GM21367 (cell line): ENCODE data around the gene CRY1.
A peak's percentile ranks its signal among the peaks of the same experiment; 100 is the strongest.
"Not testable (repeated sequence)": the region's sequence is repeated elsewhere in the genome, so short reads cannot be mapped to it uniquely, and the experiment has no call there.

Experiments used
- ATAC-seq: cut with Tn5 transposase; IDR thresholded peaks from one replicate; pipeline ENCODE4 v1.9.1; 2021; ENCODE audit not compliant: unreplicated experiment

Gene CRY1

DNA sequence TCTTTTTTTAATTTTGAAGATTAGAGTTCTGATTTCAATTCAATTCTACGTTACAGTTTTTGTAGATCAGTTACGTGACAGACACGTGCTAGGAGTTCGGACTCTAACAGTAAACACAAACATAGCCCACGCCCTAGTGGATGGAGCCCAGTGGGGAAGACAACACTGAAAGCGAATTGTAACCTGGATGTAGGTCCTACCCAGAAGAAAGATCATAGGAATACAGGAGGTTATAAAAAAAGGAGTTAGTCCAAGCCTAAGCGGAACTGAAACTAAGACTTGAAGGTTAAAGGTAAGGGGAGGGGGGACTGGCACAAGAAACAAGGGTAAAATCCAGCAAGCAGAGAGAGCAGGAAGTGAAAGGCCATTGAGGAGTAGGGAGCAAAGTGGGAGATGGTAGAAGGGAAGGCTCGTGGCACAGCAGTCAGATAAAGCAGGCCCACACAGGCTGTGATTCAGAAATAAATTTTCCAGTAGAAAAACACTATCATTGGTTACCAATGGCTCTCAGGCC lies 15.7 kb upstream of the CRY1 start:
- ATAC-seq: no peak

DNA sequence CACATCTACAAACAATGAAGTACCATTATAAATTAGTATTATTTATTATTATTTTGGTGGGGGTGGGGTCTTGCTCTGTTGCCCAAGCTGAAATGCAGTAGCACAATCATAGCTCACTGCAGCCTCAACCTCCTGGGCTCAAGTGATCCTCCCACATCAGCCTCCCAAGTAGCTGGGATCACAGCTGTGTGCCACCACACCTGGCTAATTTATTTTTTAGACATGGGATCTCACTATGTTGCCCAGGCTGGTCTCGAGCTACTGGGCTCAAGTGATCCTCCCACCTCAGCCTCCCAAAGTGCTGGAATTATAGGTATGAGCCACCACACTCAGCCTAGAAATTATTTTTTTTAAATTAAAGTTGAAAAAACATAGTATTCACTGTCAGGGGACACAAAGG lies 15.0 kb upstream of the CRY1 start:
- not testable (repeated sequence) for ATAC-seq

DNA sequence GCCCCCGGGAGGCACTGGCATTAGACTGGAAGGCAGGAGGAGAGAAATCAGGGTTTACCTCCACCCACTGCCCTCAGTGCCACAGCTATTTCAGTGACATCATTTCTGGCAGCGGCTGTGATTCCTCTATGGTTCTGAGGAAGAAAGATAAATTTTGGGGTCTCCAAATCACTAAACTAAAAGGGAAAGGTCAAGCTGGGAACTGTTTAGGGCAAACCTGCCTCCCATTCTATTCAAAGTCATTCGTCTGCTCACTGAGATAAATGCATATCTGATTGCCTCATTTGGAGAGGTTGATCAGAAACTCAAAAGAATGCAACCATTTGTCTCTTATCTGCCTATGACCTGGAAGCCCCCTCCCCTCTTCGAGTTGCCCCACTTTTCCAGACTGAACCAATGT lies 14.0 kb upstream of the CRY1 start:
- ATAC-seq: no peak

DNA sequence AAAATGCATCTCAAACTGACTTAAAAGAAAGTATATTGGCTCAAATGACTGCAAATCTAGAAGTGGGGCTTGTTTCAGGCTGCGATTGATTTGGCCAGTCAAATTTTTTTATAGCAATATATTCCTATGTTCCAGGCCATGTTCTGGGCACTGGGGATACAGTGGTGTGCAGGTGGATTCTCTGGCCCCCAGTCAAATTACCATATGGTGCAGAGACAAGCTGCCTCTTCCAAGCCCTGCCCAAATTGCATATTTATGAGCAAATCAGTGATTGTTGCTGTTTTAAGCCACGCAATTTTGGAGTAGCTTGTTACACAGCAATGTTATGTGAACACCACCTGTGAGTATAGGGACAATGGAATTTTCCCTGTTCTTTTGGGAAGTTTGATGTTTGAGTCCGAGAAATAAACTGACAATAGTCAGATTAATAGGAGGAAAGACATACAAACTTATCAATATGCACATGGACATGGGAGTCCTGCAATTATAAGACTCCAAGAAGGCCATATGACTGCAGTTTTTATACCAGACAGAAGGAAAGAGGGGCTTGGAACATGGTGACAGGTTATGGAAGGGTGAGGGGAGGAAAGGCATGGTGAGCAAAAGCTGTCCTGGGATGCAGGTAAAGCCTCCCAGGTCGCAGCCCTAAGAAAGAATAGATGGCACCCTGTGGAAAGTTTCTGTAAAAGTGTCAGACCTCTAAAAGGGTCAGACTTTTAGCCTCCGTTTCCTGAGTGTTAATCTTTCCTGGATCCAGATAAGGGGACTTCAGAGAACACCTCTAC lies 13.1 kb upstream of the CRY1 start:
- no peak for ATAC-seq

DNA sequence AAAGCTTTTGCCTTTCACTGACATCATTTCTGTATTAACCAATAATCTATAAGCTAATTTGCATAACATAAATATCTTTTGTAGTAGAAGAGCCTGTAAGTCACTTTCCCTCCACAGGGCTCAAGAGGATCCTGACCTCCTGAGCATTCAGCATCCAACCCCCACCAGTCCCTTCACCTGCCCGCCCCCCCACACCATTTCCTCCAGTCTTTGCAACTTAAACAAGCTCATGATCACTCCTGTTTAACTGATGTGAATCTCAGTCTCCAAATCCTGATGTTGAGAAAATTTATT lies 12.0 kb upstream of the CRY1 start:
- ATAC-seq: no peak

DNA sequence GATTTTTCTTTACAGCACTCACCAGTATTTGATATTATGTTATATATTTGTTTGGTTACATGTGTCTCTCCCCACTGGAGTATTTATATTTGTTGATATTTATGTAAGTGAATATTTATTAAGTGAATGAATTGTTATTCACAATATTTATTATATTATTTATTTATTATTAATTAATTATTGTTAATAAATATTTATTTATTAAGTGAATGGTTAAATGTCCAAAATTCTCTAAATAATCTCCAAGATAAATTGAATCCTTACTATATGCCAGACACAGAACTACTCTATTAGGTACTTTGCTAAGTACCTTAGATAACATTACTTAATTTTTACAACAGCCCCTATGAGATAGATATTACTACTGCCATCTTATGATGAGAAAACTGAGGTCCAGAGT lies 10.2 kb upstream of the CRY1 start:
- ATAC-seq: no peak

DNA sequence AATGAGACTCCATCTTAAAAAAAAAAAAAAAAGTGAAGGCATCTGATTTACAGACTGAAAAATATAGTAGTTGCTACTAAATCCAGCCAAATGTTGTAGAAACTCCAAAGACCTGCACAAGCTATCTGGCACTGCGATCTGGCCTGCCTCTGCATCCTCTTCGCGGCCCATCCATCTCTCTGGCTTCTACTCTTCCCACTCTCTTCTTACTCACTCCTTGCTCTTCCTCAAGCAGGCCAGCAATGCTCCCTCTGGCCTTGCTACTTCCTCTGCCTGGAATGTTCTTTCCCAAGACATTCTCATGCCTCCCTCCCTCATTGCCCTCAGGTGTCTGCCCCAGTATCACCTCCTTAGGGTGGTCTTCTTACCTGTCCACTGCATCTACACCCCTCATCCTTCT lies 9.7 kb upstream of the CRY1 start:
- no peak for ATAC-seq

DNA sequence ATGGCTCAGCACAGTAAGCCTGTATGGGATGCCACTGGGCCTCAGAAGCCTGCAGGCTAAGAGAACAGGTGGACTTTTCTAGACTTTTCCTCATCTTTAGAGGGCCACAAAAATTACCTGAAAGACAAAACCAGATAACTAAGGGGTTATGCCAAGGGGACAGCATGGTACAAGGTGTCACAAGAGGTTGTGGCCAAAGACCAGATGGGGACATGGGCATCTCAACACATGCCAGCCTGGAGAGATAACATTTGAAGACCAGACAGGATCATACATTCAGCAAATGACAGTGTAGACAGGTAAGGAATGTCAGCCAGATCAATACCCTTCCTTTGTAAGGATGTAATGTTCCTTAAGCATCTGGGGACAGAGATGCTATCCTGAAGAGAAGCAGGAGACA lies 8.9 kb upstream of the CRY1 start:
- no peak for ATAC-seq

DNA sequence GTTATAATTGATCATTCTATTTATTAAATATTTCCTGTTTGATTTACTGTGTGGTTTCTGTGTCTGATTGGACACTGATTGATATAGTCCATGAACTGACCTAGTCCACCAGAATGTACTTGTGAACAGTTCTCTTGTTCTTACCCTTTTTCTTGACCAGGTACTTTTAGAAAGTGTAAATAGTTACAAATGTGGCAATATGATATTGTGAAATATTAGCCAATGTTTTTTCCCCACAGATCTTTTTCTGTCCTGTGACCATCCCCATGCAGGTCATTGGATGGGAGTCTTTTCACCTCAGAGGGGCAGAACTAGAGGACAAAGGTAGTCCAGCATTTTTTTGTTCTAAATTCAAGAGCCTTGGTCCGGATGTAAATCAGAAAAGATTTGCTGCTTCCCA lies 8.3 kb upstream of the CRY1 start:
- ATAC-seq: no peak

DNA sequence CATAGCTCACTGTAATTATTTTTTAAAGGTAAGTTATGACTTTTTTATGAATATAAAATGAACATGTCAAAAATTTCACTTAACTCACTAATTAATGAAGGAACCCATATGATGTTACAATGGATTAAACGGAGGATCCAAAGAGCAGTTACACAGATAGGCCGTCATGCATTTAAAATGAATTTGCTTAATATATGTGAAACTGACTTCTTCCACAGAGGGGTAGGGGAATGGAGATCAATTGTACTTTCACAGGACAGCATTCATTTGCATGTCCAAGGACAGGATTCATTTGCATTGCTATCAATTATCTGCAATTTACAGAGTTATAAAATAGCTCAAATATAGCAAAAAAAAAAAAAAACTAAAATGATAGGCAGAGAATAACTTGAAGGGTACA lies 6.6 kb upstream of the CRY1 start:
- no peak for ATAC-seq

DNA sequence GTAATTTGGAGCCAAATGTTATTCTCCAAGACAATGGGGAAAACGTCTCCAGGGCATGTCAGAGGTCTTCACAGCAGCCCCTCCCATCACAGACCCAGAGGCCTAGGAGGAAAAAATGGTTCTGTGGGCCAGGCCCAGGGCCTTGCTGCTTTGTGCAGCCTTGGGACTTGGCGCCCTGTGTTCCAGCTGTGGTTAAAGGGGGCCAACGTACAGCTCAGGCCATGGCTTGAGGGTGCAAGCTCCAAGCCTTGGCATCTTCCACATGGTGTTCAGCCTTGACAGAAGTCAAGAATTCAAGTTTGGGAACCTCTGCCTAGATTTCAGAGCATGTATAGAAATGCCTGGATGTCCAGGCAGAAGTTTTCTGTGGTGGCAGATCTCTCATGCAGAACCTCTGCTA lies 3.2 kb upstream of the CRY1 start:
- no peak for ATAC-seq

DNA sequence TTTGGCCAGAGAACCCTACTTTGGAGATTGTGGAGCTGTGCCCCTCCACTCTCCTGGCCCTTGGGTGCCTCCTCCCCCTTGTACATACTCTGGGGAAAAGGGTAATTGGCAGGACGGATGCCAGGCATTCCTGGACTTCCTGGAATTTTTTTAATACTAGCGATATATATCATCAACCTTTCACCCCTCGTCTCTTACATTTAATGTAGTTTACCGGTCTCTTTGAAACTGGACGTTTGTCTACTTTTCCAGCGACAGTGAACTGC lies 767 bp upstream of the CRY1 start:
- ATAC-seq: no peak

DNA sequence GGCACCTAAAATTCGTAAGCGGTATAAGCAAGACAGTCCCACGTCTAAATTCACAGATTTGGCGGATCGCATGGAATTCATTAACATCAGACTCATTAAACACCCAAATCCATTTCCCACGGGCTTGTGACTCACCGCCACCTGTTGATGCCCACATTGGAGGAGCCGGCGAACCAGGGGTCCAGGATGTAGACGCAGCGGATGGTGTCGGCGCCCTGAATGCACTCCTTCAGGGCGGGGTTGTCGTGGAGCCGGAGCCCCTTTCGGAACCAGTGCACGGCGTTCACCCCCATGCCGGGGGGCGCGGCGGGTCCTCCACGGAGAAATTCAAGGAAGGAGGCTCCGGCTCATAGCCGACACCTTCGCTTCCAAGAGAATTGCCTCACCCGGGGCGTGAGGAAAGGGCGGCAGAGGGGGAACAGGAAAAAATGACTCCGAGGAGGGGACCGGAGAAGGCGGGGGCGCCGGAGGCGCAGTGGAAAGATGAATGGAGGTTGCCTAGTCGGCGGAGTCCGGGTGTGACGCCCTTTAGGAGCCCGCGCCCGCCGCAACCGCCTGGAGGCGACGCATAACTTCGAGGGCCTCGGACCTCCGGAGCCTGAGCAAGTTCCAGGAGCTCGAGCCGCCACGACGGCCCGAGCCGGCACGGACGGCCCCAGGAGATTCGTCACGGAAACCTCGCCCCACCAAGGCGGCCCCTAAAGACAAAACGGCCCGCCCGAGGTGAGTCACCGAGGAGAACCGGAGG lies 506 bp downstream of the CRY1 start:
- peak; percentile 32 for ATAC-seq

DNA sequence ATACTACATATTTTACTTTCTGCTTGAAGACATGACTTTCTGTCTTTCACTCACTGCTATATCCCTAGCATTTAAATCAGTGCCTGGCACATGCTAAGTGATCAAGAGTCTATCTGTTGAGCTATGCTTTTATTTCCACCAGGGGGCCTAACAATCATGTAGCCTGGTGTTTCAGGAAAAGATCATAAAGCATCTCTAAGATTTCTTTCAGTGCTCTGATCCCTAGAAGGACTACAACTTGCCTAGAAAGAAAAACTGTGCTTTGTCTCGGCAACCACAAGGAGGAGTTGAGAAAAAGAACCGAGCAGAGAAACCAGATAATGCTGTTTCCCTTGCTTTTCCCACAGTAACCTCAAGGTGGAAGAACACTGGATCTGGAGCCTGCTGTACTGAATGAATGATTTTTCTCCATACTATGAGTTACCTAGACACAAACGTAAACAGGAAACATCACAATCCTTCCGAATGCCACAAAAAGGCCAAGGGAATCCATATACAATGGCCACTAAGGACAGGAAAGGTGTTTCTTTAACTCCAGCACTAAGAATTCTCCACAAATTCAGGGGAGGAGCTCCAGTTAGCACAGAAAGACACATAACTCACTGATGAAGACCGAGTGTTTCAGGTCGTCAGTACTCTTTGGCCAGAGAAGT lies 1.2 kb downstream of the CRY1 start:
- no peak for ATAC-seq

DNA sequence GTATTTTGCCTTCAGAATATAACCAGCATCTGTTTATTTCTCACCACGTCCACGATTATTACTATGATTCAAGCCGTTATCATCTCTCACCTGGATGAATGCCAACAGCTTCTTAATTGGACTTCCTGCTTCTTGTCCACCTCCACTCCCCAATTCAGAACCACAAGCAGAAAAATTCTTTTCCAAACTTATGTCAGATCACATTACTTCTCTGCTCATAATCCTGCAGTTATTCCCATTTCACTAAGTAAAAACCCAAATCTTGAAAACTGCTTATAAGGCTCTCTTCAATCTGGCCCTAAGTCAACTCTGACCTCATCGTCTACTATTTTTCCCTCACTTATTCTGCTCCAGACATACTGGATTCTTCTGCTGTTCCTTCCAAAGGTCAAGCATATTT lies 2.0 kb downstream of the CRY1 start:
- no peak for ATAC-seq

DNA sequence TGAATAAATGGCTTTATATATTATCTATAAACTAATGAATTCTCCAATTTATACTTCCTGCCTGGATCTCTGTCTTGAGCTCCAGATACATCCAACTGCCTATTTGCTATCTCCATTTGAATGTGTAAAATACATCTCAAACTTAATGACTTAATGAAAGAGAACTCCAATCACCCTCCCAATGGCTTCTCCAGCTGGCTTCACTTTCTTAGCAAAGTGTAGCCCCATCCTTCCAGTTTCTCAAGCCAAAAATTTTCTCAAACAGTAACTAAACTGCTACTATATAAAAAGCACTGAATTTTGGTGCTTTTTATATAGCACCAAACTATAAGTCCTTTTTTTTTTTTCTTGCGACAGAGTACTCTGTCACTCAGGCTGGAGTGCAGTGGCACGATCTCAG lies 2.6 kb downstream of the CRY1 start:
- ATAC-seq: no peak

DNA sequence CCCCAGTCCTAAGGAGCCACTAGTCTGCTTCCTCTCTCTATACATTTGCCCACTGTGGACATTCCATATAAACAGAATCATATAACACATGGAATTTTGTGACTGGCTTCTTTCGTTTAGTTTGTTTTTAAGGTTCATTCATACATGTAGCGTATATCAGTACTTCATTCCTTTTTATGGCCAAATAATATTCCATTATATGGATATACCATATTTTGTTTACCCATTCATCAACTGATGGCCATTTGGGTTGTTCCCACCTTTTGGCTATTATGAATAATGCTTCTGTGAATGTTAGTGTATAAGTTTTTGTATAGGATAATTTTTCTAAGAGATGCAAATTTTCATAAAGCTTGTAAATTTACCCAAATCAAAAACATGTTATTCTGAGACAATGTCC lies 4.4 kb downstream of the CRY1 start:
- no peak for ATAC-seq

DNA sequence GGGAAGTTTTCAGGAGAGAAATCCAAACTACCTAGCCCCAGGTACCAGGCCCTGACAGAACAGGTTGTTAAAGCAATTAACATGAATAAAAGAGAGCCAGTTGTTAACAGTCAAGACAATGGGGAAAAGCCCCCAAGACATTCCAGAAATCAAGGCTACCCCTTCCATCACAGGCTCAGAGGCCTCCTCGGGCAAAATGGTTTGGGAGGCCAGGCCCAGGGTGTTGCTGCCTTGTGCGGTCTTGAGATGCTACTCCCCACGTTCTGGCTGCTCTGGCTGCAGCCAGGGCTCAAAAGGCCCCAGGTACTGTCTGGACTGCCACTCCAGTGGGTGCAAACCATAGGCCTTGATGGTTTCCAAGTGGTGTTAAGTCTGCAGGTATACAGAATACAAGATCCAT lies 7.0 kb downstream of the CRY1 start:
- ATAC-seq: no peak

DNA sequence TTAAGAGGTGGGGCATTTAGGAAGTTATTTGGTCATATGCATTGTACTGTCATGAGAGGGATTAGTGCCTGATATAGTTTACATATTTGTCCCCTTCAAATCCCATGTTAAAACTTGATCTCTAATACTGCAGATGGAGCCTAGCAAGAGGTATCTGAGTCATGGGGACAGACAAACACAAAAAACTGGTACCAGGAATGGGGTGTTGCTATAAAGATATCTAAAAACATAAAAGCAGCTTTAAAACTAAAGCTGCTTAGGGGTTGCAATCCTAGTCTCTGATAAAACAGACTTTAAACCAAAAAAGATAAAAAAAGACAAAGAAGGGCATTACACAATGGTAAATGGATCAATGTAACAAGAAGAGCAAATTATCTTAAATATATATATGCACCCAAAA lies 11.6 kb downstream of the CRY1 start:
- no peak for ATAC-seq

DNA sequence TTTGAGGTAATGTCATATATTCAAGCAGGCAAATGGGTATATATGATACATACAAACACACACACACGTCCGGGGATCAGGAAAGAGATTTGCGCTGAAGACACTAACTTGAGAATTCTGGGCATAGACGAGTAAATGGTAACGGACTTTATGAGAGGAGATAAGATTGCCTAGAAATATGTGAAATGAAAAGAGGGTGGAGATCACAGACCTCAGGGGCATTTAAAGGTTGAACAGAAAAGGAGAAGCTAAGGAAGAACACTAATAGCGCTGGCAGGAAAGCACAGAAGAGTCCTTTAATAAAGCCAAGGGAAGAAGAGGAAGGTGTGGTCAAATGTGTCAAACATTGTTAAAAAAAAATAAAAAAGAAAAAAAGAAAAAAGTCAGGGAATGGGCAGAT lies 13.1 kb downstream of the CRY1 start:
- ATAC-seq: no peak

DNA sequence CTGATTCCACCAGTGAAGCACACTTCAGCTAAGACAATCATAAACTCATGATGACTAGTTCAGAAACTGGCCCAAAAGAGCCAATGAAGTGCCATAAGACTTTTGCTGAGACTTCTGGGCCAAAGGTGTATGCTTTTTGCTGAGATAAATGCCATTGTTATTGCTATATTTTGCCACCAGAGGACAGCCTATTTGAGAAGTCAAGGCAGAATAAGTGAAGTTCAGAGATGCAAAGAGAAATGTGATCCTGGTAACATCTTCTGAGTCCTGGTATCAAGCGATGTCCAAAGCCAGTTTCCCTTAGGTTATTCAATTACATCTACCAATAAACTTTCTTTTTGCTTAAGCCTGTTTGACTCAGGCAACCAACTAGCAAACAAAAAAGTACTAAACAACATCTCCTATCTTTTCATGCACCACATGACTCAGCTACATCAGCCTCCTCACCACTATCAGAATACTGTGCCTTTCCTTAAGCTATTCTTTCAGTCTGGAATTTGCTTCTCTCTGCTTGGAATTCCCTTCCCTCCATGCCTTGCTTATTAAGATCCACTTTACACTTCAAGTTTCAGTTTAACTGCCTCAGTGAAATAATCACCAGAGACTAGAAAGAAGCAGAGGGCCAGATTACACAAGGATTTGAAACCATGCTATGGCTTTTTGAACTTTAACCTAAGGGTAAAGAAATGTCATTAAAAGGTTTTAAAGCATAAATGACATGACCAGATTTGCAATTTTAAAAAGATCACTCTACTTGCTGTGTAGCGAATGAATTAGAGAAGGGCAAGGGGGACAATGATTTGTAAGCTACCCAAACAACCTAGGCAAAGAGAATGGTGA lies 14.0 kb downstream of the CRY1 start:
- no peak for ATAC-seq

DNA sequence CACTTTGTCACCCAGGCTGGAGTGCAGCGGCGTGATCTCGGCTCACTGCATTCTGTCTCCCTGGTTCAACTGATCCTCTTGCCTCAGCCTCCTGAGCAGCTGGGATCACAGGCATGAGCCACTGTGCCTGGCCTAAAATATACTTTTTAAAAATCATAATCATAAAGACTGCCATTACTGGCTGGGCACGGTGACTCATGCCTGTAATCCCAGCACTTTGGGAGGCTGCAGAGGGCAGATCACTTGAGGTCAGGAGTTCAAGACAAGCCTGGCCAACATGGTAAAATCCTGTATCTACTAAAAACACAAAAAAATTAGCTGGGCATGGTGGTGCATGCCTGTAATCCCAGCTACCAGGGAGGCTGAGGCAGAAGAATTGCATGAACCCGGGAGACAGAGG lies 20.1 kb downstream of the CRY1 start:
- ATAC-seq: not testable (repeated sequence)
